GM12874 (cell line): Measurements from ENCODE around the gene ZNF292.
A peak's percentile ranks its signal among the peaks of the same experiment; 100 is the strongest.

Source experiments
- CTCF ChIP-seq: IDR thresholded peaks from 2 replicates; pipeline ENCODE4 v1.5.1; 2011; ENCODE audit warnings: low read depth, mild to moderate bottlenecking, control low read depth, low read length, moderate library complexity; ENCODE audit not compliant: insufficient read depth

Gene ZNF292

GRCh38 chr6:87154993-87155841, at the start of gene ZNF292:
ZNF292 (plus strand) TSS chr6:87155565; CDS start chr6:87155592, 27 bp downstream.
- peak; percentile 21; the same call in 1 of the 2 replicates for TF ChIP-seq CTCF

GRCh38 chr6:87105823-87106222, 49.5 kb upstream of the ZNF292 start:
- no peak for TF ChIP-seq CTCF

GRCh38 chr6:87110636-87111035, 44.7 kb upstream of the ZNF292 start:
- no peak for TF ChIP-seq CTCF

GRCh38 chr6:87115402-87116135, 39.8 kb upstream of the ZNF292 start:
- TF ChIP-seq CTCF, result no peak

- no peak for TF ChIP-seq CTCF
Observed at GRCh38 chr6:87116922-87117321, 38.4 kb upstream of the ZNF292 start.

- TF ChIP-seq CTCF, result no peak
Observed at GRCh38 chr6:87118054-87118453, 37.3 kb upstream of the ZNF292 start.

GRCh38 chr6:87122477-87122876, 32.9 kb upstream of the ZNF292 start:
- no peak for TF ChIP-seq CTCF
